Aorta (tissue), 5 donors: ENCODE measurements around the gene MTM1. TPM values are rescaled to one million over a fixed set of nuclear protein-coding genes. Genes with fewer than 3 reads are reported as not detected.

Experiments used
- ATAC-seq: fragments of 200-7000 bp; cut with Tn5 transposase; one replicate; pipeline ENCODE4 v1.9.1; 2022; ENCODE audit warnings: moderate library complexity; ENCODE audit not compliant: low FRiP score
- DNase-seq, 2 donors: peaks; one replicate each; pipeline ENCODE4 v3.0.0-alpha.2; 2020
- H3K27ac ChIP-seq, 2 donors: one replicate each; pipeline ENCODE4 v1.5.1; 2013; ENCODE audit warnings: low read length in 2 of 2, mild to moderate bottlenecking in 2 of 2, moderate library complexity in 2 of 2, control low read depth in 1 of 2, inconsistent platforms in 1 of 2, low read depth in 1 of 2
- H3K27me3 ChIP-seq, 2 donors: one replicate each; pipeline ENCODE4 v1.6.1; 2013; ENCODE audit warnings: control low read depth in 1 of 2, low read length in 1 of 2, mild to moderate bottlenecking in 1 of 2, moderate library complexity in 1 of 2; ENCODE audit not compliant: insufficient read depth in 2 of 2, control insufficient read depth in 1 of 2
- H3K36me3 ChIP-seq, 2 donors: one replicate each; pipeline ENCODE4 v1.6.1; 2013; ENCODE audit warnings: control low read depth in 1 of 2, low read length in 1 of 2, mild to moderate bottlenecking in 1 of 2; ENCODE audit not compliant: insufficient read depth in 2 of 2, control insufficient read depth in 1 of 2
- H3K4me1 ChIP-seq, 2 donors: one replicate each; pipeline ENCODE4 v1.6.1; 2013; ENCODE audit warnings: low read length in 2 of 2, control low read depth in 1 of 2, mild to moderate bottlenecking in 1 of 2, moderate library complexity in 1 of 2; ENCODE audit not compliant: insufficient read depth in 2 of 2, control insufficient read depth in 1 of 2
- H3K4me3 ChIP-seq, 2 donors: one replicate each; pipeline ENCODE4 v1.5.1; 2013; ENCODE audit warnings: low read length in 2 of 2, control low read depth in 1 of 2, mild to moderate bottlenecking in 1 of 2
- H3K9me3 ChIP-seq: one replicate; pipeline ENCODE4 v1.6.1; 2013; ENCODE audit warnings: mild to moderate bottlenecking, low read length; ENCODE audit not compliant: control insufficient read depth
- WGBS, 2 donors: extraction: QIAGEN DNeasy Blood & Tissue Kit; methylation state at CpG; one replicate each; pipeline ENCODE4 v1.1.7; 2013; 5-methylcytosine and 5-hydroxymethylcytosine counted together
- intact Hi-C, 2 donors: fragments of 100-400 bp; cut with DNase I; formaldehyde crosslinking; loops; one replicate each; pipeline versions ENCODE4 v1.14.2 to v1.15.0; 2022
- polyA plus RNA-seq, 2 donors: library from polyadenylated mRNA; stranded (reverse); fragments of 200-250 nt; gene quantifications; one replicate each; pipeline ENCODE4 v1.2.3, GENCODE V29; 2013
- total RNA-seq, 2 donors: library from RNA; stranded (reverse); fragmentation: NEBNext Ultra II Directional; extraction: Animal tissue kit (Norgen Biotek cat#: 25700); gene quantifications; one replicate each; pipeline ENCODE4 v1.2.1, GENCODE V29; 2021
- donor health status: healthy with polysubstance abuse.
- donor health status: Bipolar disorder and iron deficiency.
- donor health status: DM: no; HTN: no; CAD: no.
- donor health status: DM: no; HTN: no; CAD: no.
- donor health status: DM: yes; HTN: yes; CAD: no.

The MTM1 gene
- total and polyA plus RNA-seq, 4 donors = 5.5 to 20.5 (median 11.0) TPM

GRCh38 chrX:150607201-150607600 lies 38.8 kb downstream of the MTM1 start:
- no peak for ATAC-seq
- Histone ChIP-seq H3K4me3 (no peak overlapping the region), H3K9me3 (no peaks in the 10 kb centered on the region), H3K4me1 (no peaks in the 10 kb centered on the region), H3K27me3 (no peaks in the 10 kb centered on the region), H3K36me3 (no peaks in the 10 kb centered on the region), H3K27ac (no peak overlapping the region)
- no peak for DNase-seq
- 90 to 96% methylated on average over 5 of the region's 5 CpGs for WGBS, 2 donors
- intact Hi-C loops = no loop called here

- intact Hi-C loops = no loop called here
- Histone ChIP-seq H3K27ac (no peak overlapping the region), H3K4me3 (no peak overlapping the region), H3K4me1 (no peaks in the 10 kb centered on the region), H3K9me3 (no peaks in the 10 kb centered on the region), H3K36me3 (peaks cover 0 to 2% of the 10 kb centered on the region in 2 donors), H3K27me3 (no peaks in the 10 kb centered on the region)
- DNase-seq (no peak), ATAC-seq (no peak)
Observed at GRCh38 chrX:150610043-150610442, 41.6 kb downstream of the MTM1 start.

- WGBS, 2 donors = 56 to 58% methylated on average over 2 of the region's 2 CpGs
- Histone ChIP-seq H3K9me3 (no peaks in the 10 kb centered on the region), H3K4me1 (no peaks in the 10 kb centered on the region), H3K27ac (no peak overlapping the region), H3K27me3 (no peaks in the 10 kb centered on the region), H3K4me3 (no peak overlapping the region), H3K36me3 (peaks cover 0 to 2% of the 10 kb centered on the region in 2 donors)
- DNase-seq = no peak
- intact Hi-C loops = no loop called here
- no peak for ATAC-seq
Observed at GRCh38 chrX:150610446-150610845, 42.0 kb downstream of the MTM1 start.

- Histone ChIP-seq H3K27ac (no peak overlapping the region), H3K4me1 (no peaks in the 10 kb centered on the region), H3K9me3 (no peaks in the 10 kb centered on the region), H3K27me3 (no peaks in the 10 kb centered on the region), H3K36me3 (peaks cover 0 to 5% of the 10 kb centered on the region in 2 donors), H3K4me3 (no peak overlapping the region)
- intact Hi-C loops = no loop called here
- no peak for ATAC-seq
- WGBS, 2 donors = 73 to 80% methylated on average over 4 of the region's 4 CpGs
- no peak for DNase-seq
Observed at GRCh38 chrX:150615356-150615755, 46.9 kb downstream of the MTM1 start.

- WGBS, 2 donors = 72 to 92% methylated on average over 7 of the region's 7 CpGs
- intact Hi-C loops = no loop called here
- Histone ChIP-seq H3K4me3 (no peak overlapping the region), H3K4me1 (no peaks in the 10 kb centered on the region), H3K36me3 (peaks cover 0 to 5% of the 10 kb centered on the region in 2 donors), H3K27me3 (no peaks in the 10 kb centered on the region), H3K9me3 (no peaks in the 10 kb centered on the region), H3K27ac (no peak overlapping the region)
- ATAC-seq = no peak
- DNase-seq = no peak
Observed at GRCh38 chrX:150616179-150616862, 47.9 kb downstream of the MTM1 start.

- intact Hi-C loops = no loop called here
- no peak for DNase-seq
Observed at GRCh38 chrX:150616863-150617198, 48.4 kb downstream of the MTM1 start.

GRCh38 chrX:150621652-150622051 lies 53.2 kb downstream of the MTM1 start:
- Histone ChIP-seq H3K4me1 (no peaks in the 10 kb centered on the region), H3K4me3 (no peak overlapping the region), H3K27me3 (no peaks in the 10 kb centered on the region), H3K27ac (no peak overlapping the region), H3K36me3 (peaks cover 0 to 1% of the 10 kb centered on the region in 2 donors), H3K9me3 (no peaks in the 10 kb centered on the region)
- intact Hi-C loops = no loop called here
- no peak for ATAC-seq
- WGBS, 2 donors = 81 to 91% methylated on average over 2 of the region's 2 CpGs
- DNase-seq = no peak

More at GRCh38 chrX:150616863-150617198, 48.4 kb downstream of the MTM1 start:
- WGBS, 2 donors = 80 to 96% methylated on average over 2 of the region's 2 CpGs
- no peaks in the 10 kb centered on the region for H3K9me3 ChIP-seq
- no peak for ATAC-seq
- H3K36me3 ChIP-seq = peaks cover 0 to 5% of the 10 kb centered on the region in 2 donors
- no peaks in the 10 kb centered on the region for H3K4me1 ChIP-seq
- no peak overlapping the region for H3K4me3 ChIP-seq
- H3K27ac ChIP-seq = no peak overlapping the region
- H3K27me3 ChIP-seq = no peaks in the 10 kb centered on the region

GRCh38 chrX:150623583-150623982 lies 55.2 kb downstream of the MTM1 start:
- H3K36me3 ChIP-seq = no peaks in the 10 kb centered on the region
- H3K4me1 ChIP-seq = no peaks in the 10 kb centered on the region
- no peaks in the 10 kb centered on the region for H3K27me3 ChIP-seq
- ATAC-seq (no peak), DNase-seq (no peak)
- H3K4me3 ChIP-seq = no peak overlapping the region
- no peaks in the 10 kb centered on the region for H3K9me3 ChIP-seq
- H3K27ac ChIP-seq = no peak overlapping the region
- intact Hi-C loops = no loop called here

- Histone ChIP-seq H3K4me3 (no peak overlapping the region), H3K4me1 (no peaks in the 10 kb centered on the region), H3K27me3 (no peaks in the 10 kb centered on the region), H3K9me3 (no peaks in the 10 kb centered on the region), H3K27ac (no peak overlapping the region), H3K36me3 (no peaks in the 10 kb centered on the region)
- no peak for DNase-seq
- intact Hi-C loops = no loop called here
- whole genome bisulfite sequencing, 2 donors = 84 to 92% methylated on average over 6 of the region's 6 CpGs
- ATAC-seq = no peak
Observed at GRCh38 chrX:150625097-150625496, 56.7 kb downstream of the MTM1 start.
